Thoracic aorta (tissue), 2 donors: Measurements from ENCODE around the gene MDM4. TPM values are rescaled to one million over a fixed set of nuclear protein-coding genes. Genes with fewer than 3 reads are reported as not detected.

ENCODE experiments used
- ATAC-seq: fragments of 150-250 bp; one replicate; pipeline ENCODE4 v1.8.0; 2017; ENCODE audit warnings: low read depth; ENCODE audit not compliant: insufficient number of reproducible peaks, low FRiP score
- DNase-seq: peaks from one replicate; pipeline ENCODE4 v3.0.0-alpha.2; 2020; ENCODE audit warnings: low spot score
- H3K27ac ChIP-seq, 2 donors: fragments of 200-600 bp; sonication (generic); 1 replicate in 1 of 2; 2 replicates in 1 of 2; pipeline ENCODE4 v1.5.1; 2016; ENCODE audit warnings: mild to moderate bottlenecking in 2 of 2, moderate library complexity in 2 of 2
- H3K27me3 ChIP-seq: fragments of 200-600 bp; sonication (generic); replicated peaks from 2 replicates; pipeline ENCODE4 v1.6.0; 2016; ENCODE audit warnings: mild to moderate bottlenecking; ENCODE audit not compliant: insufficient read depth
- H3K36me3 ChIP-seq: fragments of 200-600 bp; sonication (generic); one replicate; pipeline ENCODE4 v1.5.1; 2016
- H3K4me1 ChIP-seq, 2 donors: fragments of 200-600 bp; sonication (generic); 1 replicate in 1 of 2; 2 replicates in 1 of 2; pipeline versions ENCODE4 v1.5.1 to v1.6.0; 2016; ENCODE audit warnings: low read depth in 2 of 2, mild to moderate bottlenecking in 1 of 2; ENCODE audit not compliant: control insufficient read depth in 1 of 2
- H3K4me3 ChIP-seq: fragments of 200-600 bp; sonication (generic); 2 replicates; pipeline ENCODE4 v1.5.1; 2016; ENCODE audit warnings: mild to moderate bottlenecking
- H3K9me3 ChIP-seq: fragments of 200-600 bp; sonication (generic); 2 replicates; pipeline ENCODE4 v1.5.1; 2016
- total RNA-seq, 2 donors: library from RNA; depleted of rRNA; stranded (reverse); fragments of >200 nt; gene quantifications; one replicate each; pipeline versions ENCODE4 v1.1.0 to v1.2.3, GENCODE V29; 2016
- TF ChIP-seq, protein P1 (sequence below): fragments of 200-600 bp; sonication (generic); IDR thresholded peaks from one replicate; pipeline ENCODE4 v1.5.1; 2019; ENCODE audit warnings: antibody characterized with exemption

MDM4 gene
- total RNA-seq, 2 donors from 2014 or later, result 79.9 to 126 TPM

DNA sequence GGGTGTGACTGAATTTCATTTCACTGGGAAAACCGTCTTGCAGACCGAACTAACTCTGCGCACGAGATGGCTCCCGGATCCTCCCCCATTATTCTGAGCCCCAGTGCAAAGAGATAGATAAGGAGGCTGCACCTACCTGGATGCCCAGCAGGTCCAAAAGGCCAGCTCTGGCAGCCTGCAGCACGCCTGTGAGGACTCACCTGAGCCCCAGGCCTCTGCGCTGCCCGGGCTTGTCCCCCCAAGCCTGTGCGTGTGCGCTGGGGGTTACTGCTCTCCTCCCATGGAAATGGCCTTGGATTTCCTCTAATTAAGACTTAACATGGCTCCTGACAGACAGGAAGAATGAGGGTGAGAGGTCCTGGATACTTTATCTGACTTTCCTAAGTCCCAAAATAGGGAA is 83.4 kb downstream of the MDM4 start:
- DNase-seq (no peak), ATAC-seq (no peak)
- Histone ChIP-seq H3K27me3 (no peaks in the 10 kb centered on the region), H3K4me3 (no peak overlapping the region), H3K27ac (no peak overlapping the region), H3K36me3 (no peaks in the 10 kb centered on the region), H3K9me3 (no peaks in the 10 kb centered on the region), H3K4me1 (no peaks in the 10 kb centered on the region)
- TF ChIP-seq, protein P1, sequence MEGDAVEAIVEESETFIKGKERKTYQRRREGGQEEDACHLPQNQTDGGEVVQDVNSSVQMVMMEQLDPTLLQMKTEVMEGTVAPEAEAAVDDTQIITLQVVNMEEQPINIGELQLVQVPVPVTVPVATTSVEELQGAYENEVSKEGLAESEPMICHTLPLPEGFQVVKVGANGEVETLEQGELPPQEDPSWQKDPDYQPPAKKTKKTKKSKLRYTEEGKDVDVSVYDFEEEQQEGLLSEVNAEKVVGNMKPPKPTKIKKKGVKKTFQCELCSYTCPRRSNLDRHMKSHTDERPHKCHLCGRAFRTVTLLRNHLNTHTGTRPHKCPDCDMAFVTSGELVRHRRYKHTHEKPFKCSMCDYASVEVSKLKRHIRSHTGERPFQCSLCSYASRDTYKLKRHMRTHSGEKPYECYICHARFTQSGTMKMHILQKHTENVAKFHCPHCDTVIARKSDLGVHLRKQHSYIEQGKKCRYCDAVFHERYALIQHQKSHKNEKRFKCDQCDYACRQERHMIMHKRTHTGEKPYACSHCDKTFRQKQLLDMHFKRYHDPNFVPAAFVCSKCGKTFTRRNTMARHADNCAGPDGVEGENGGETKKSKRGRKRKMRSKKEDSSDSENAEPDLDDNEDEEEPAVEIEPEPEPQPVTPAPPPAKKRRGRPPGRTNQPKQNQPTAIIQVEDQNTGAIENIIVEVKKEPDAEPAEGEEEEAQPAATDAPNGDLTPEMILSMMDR, result no peak

DNA sequence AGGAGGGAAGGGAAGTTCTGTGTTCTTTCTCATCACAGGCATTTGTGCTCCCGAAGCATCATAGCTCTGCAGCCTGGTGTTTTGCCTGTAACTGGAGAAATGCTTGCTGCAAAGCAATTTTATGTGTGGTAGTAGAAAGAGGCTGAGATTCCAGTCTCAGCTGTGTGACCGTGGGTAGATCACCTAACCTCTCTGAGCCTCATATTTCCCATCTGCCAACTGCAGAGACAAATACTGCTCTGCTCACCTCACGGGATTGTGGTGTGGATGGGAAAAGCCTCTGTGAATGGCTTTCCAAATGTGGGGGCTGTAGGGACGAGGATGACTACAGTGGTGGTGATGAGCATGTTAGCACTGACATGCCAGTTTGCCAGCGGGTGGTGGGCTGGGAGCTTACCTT is 84.0 kb downstream of the MDM4 start:
- Histone ChIP-seq H3K4me1 (no peaks in the 10 kb centered on the region), H3K27me3 (no peaks in the 10 kb centered on the region), H3K9me3 (no peaks in the 10 kb centered on the region), H3K36me3 (no peaks in the 10 kb centered on the region), H3K4me3 (no peak overlapping the region), H3K27ac (no peak overlapping the region)
- ATAC-seq (no peak), DNase-seq (no peak)
- TF ChIP-seq, protein P1, result no peak

DNA sequence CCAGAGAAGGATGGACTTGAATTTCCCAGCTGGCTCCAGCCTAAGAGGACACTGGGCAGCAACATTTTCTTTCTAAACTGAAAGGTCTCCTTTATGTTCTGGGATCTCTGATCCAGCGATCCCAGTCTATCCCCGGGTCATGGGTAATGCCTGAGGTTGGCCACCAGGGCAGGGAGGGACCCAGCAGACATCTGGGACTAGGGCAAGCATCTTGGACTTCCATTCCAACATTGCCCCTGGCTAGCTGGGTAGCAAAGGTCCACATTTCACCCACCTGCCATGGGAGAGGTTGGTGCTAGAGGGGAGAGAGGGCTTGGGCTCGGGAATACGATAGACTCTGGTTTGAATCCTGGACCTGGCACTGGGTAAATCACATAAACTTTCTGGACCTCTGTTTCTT is 84.8 kb downstream of the MDM4 start:
- H3K36me3 ChIP-seq, result no peaks in the 10 kb centered on the region
- no peaks in the 10 kb centered on the region for H3K4me1 ChIP-seq
- no peaks in the 10 kb centered on the region for H3K9me3 ChIP-seq
- TF ChIP-seq, protein P1, result no peak
- H3K27ac ChIP-seq, result no peak overlapping the region
- no peak overlapping the region for H3K4me3 ChIP-seq
- no peaks in the 10 kb centered on the region for H3K27me3 ChIP-seq
- no peak for DNase-seq
- ATAC-seq, result no peak

DNA sequence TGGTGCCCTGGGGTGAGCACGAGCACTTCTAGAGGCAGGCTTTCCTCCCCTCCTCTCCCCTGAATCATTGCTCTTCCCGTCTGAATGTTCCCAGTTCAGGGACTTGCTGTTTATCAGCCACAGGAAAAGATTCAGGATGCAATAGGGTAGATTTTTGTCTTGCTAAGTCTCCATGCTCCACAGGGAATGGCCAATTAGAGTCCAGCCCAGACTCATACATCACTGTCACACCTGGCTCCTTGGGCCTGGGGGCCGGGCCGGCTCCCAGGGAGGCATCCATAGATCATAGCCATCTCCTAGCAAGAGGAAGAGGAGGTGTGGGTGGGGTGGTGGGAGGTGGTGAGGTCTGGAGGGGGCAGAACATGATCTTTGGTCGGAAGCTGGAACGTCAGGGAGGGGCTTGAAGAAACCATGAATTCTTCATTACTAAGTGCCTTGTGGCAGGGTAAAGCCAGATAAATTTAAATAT is 85.9 kb downstream of the MDM4 start:
- no peaks in the 10 kb centered on the region for H3K27me3 ChIP-seq
- no peak overlapping the region for H3K27ac ChIP-seq
- TF ChIP-seq, protein P1, result no peak
- H3K9me3 ChIP-seq, result no peaks in the 10 kb centered on the region
- H3K4me3 ChIP-seq, result no peak overlapping the region
- ATAC-seq, result no peak
- H3K36me3 ChIP-seq, result no peaks in the 10 kb centered on the region
- no peaks in the 10 kb centered on the region for H3K4me1 ChIP-seq
- DNase-seq, result no peak

DNA sequence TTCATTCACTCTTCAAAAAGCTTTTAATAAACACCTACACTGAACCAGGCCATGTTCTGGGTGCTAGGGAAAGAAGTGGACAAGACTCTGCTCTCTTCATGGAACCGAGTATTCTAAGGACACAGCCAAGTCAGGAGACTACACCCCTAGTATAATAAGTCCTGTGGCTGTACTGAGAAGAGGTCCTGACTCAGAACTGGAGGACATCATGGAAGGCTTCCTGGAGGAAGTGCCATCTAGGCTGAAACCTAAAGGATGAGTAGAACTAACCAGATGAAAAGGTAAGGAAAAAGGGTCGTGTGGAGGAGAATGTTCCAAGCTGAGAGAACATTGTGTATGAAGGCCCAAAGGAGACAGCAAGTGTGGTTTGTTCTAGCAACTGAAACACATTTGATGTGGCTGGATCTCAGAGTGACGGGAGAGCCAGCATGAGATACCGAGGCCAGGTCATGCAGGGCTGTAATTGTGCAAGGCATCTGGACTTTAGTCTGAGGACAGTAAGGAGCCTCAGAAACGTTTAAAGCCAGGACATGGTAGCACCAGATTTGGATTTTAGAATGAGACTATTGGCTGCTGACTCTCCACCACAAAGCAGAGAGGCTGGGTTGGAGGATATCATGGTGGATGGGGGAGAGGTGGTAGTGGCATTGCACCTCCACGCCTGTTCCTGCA is 86.8 kb downstream of the MDM4 start:
- TF ChIP-seq, protein P1, result no peak
- ATAC-seq (no peak), DNase-seq (no peak)
- Histone ChIP-seq H3K4me3 (no peak overlapping the region), H3K27ac (no peak overlapping the region), H3K9me3 (no peaks in the 10 kb centered on the region), H3K36me3 (no peaks in the 10 kb centered on the region), H3K4me1 (no peaks in the 10 kb centered on the region), H3K27me3 (no peaks in the 10 kb centered on the region)
